GM12874 (cell line): ENCODE data around the gene FASN.

ENCODE experiments used
- TF ChIP-seq, protein P1 (sequence below): IDR thresholded peaks from 2 replicates; pipeline ENCODE4 v1.5.1; 2011; ENCODE audit warnings: low read depth, mild to moderate bottlenecking, control low read depth, low read length, moderate library complexity; ENCODE audit not compliant: insufficient read depth

Gene FASN

DNA sequence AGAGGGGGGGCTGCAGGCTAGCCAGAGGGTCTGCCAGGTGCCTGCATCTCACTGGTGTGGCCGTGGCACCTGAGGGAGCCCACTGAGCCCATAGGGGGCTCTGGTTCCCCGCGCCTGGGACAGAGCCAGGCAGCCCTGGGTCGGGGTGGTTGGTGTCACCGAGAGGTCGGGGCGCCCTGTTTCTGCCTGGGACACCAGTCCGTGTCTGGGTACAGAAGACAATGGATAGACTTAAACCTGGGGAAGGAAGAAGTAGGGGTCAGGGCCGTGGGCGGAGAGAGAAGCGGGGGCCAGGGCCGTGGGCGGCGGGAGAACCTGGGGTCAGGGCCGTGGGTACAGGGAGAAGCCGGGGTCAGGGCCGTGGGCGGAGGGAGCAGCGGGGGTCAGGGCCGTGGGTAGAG lies 49.5 kb downstream of the FASN start:
- TF ChIP-seq, protein P1, sequence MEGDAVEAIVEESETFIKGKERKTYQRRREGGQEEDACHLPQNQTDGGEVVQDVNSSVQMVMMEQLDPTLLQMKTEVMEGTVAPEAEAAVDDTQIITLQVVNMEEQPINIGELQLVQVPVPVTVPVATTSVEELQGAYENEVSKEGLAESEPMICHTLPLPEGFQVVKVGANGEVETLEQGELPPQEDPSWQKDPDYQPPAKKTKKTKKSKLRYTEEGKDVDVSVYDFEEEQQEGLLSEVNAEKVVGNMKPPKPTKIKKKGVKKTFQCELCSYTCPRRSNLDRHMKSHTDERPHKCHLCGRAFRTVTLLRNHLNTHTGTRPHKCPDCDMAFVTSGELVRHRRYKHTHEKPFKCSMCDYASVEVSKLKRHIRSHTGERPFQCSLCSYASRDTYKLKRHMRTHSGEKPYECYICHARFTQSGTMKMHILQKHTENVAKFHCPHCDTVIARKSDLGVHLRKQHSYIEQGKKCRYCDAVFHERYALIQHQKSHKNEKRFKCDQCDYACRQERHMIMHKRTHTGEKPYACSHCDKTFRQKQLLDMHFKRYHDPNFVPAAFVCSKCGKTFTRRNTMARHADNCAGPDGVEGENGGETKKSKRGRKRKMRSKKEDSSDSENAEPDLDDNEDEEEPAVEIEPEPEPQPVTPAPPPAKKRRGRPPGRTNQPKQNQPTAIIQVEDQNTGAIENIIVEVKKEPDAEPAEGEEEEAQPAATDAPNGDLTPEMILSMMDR = no peak

DNA sequence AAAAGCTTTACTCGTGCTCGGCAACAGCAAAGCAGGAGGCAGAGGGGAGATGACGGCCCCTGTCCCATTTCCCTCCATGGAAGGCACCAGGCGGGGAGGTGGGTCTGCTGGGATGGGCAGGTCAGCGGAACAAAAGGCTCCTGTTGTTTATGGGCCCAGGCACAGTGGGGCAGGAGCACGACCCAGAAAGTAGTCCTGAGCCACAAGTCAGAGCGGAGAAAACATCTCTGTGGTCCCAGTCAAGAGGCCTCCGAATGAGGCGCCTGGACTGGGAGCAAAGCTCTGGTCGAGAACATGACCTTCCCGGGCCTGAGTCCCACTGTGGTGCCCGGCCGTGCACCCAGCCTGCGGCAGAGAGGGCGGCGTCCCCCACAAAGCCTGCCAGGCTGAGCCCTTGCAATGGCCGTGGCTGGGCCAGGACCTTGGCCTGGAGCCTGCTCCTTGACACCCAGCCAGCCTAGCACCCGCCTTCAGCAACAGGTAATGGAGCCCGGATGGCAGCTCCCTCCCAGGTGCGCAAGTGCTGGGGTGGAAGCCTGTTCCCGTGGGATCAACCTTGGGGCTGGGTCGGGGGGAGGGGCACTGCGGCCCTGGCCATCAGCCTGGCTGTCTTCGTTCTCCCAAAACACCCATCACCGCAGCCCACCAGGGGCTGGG lies 50.0 kb downstream of the FASN start:
- TF ChIP-seq, protein P1 = no peak

DNA sequence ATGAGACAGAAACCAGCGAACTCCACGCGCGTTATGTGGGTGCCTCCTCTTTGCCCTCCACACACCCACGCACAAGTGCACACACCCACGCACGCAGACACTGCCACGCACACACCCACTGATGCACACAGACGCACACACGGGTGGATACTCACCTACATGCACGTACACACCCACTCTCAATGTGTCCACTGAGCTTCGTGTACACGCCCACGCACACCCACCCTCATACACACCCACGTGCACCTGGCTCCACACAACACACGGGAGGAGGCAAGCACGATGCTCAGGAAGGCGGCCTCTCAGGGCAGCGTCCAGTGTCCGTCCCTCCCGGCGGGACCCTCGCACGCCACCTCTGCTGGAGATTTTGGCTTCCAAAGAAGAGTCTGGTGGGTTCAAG lies 50.7 kb downstream of the FASN start:
- TF ChIP-seq, protein P1 = no peak

DNA sequence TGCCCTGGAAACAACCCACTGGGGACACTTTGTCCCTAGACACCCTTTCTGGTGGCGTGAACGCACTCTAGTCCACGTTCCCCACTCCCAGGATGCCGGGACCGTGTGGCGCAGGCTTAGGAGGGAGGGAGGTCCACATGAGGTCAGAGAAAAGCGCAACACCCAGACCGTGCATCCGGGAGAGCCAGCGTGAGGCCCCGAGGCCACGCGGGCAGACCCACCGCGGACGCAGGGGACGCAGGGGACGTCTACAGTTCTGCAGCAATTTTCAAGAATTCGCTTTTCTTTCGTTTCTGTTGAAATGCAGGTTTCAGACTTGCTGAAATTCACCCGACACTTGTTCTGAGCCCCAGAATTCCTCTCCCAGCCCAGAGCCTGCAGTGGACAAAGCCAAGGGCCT lies 51.1 kb downstream of the FASN start:
- TF ChIP-seq, protein P1 = no peak

DNA sequence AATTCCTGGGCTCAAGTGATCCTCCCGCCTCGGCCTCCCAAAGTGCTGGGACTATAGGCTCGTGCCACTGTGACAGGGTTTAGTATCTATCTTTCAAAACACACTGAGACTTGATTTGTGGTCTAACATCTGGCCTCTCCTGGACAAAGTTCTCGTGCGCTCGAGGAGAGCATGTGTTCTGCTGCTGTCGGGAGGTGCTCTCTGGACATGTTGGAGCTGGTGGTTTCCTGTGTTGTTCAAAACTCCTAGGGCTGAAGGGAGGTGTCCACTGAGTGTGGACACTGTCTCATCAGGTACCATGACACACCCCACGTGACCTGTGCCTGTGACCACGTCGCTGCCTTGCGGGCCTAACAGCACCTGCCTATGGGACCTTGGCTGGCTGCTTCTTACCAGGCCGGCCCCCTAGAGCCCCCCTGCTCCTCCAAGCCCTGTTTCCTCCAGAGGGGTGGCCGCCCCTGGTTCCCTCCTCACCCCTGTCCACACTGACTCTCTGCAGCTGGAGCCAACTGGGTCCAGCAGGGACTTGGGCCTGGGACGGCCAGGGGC lies 52.0 kb downstream of the FASN start:
- TF ChIP-seq, protein P1 = no peak

DNA sequence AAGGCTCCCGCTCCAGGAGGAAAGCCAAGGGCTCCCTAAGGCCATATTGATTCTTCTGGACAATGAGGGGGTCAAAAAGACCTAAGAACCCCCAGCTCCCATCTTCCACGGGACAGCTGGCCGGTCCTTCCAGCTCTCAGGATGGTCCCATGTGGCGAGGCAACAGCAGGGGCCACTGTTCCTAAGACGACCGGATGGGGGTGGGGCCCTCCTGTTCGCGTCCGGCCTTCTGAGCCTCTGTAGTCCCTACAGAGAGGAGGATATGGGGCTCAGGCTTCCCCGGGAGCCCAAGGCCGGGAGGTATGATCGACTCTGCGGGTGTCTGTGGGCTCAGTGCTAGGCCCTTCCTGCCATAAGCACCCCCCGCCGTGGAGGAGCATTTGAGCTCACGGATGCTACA lies 54.5 kb downstream of the FASN start:
- TF ChIP-seq, protein P1 = no peak

DNA sequence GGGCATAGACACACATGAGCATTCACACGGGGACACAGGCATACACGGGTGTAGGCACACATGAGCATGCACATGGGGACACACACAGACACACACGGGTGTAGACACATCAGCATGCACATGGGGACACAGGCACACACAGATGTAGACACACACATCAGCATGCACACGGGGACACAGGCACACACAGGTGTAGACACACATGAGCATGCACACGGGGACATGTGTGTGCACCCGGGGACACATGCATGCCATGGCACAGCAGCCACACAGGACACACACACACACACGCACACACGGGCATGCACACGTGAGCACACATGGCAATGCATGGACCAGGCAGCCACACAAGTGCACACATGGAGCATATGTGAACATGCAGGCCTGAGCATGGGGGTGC lies 55.4 kb downstream of the FASN start:
- TF ChIP-seq, protein P1 = no peak
